ENCODE measurements around the gene IRF8.

Gene IRF8

GRCh38 chr16:85919271-85920267, 20.6 kb downstream of the IRF8 start:
- TF ChIP-seq FOXP2 (optimal IDR thresholded peaks at IDR 0.05; ENCODE audit: borderline replicate concordance, extremely low read depth, extremely low read length, insufficient read depth) (no peak), SIN3A (IDR thresholded peaks at IDR 0.05; ENCODE audit: borderline replicate concordance, insufficient read depth, low read length) (no peak), POLR2AphosphoS5 (IDR thresholded peaks at IDR 0.05; ENCODE audit: low read depth, low read length) (no peak), TAF1 (IDR thresholded peaks at IDR 0.05; ENCODE audit: borderline replicate concordance, insufficient read depth, low read length) (no peak), REST (IDR thresholded peaks at IDR 0.05; ENCODE audit: insufficient read depth in 1 of 2, low read depth in 2 of 2, low read length in 2 of 2) (no peak)

- TF ChIP-seq SIN3A (IDR thresholded peaks at IDR 0.05; ENCODE audit: borderline replicate concordance, insufficient read depth, low read length) (no peak), TAF1 (IDR thresholded peaks at IDR 0.05; ENCODE audit: borderline replicate concordance, insufficient read depth, low read length) (no peak), REST (IDR thresholded peaks at IDR 0.05; ENCODE audit: insufficient read depth in 1 of 2, low read depth in 2 of 2, low read length in 2 of 2) (no peak), POLR2AphosphoS5 (IDR thresholded peaks at IDR 0.05; ENCODE audit: low read depth, low read length) (no peak), FOXP2 (optimal IDR thresholded peaks at IDR 0.05; ENCODE audit: borderline replicate concordance, extremely low read depth, extremely low read length, insufficient read depth) (no peak)
These were observed 22.1 kb downstream of the IRF8 start for GRCh38 chr16:85921026-85921425.

GRCh38 chr16:85923153-85924021, 24.4 kb downstream of the IRF8 start:
- TF ChIP-seq FOXP2 (optimal IDR thresholded peaks at IDR 0.05; ENCODE audit: borderline replicate concordance, extremely low read depth, extremely low read length, insufficient read depth) (no peak), TAF1 (IDR thresholded peaks at IDR 0.05; ENCODE audit: borderline replicate concordance, insufficient read depth, low read length) (no peak), SIN3A (IDR thresholded peaks at IDR 0.05; ENCODE audit: borderline replicate concordance, insufficient read depth, low read length) (no peak), POLR2AphosphoS5 (IDR thresholded peaks at IDR 0.05; ENCODE audit: low read depth, low read length) (no peak), REST (IDR thresholded peaks at IDR 0.05; ENCODE audit: insufficient read depth in 1 of 2, low read depth in 2 of 2, low read length in 2 of 2) (no peak)

- TF ChIP-seq POLR2AphosphoS5 (IDR thresholded peaks at IDR 0.05; ENCODE audit: low read depth, low read length) = no peak
- TF ChIP-seq TAF1 (IDR thresholded peaks at IDR 0.05; ENCODE audit: borderline replicate concordance, insufficient read depth, low read length) = no peak
- TF ChIP-seq REST (IDR thresholded peaks at IDR 0.05; ENCODE audit: insufficient read depth in 1 of 2, low read depth in 2 of 2, low read length in 2 of 2) = no peak
- no peak for TF ChIP-seq FOXP2 (optimal IDR thresholded peaks at IDR 0.05; ENCODE audit: borderline replicate concordance, extremely low read depth, extremely low read length, insufficient read depth)
- TF ChIP-seq SIN3A (IDR thresholded peaks at IDR 0.05; ENCODE audit: borderline replicate concordance, insufficient read depth, low read length) = no peak
These were observed 25.7 kb downstream of the IRF8 start for GRCh38 chr16:85924675-85925074.
